Loucy (cell line): ENCODE data around the gene TENM4.

Source experiments
- CTCF ChIP-seq: fragments of 200-600 bp; sonication (generic); conservative IDR thresholded peaks from 2 replicates; pipeline ENCODE4 v1.5.1; 2014; ENCODE audit warnings: mild to moderate bottlenecking, antibody characterized with exemption, low read length
- EZH2phosphoT487 ChIP-seq: fragments of 200-600 bp; IDR thresholded peaks from 2 replicates; pipeline ENCODE4 v1.6.1; 2018; ENCODE audit warnings: antibody characterized with exemption, mild to moderate bottlenecking, moderate library complexity, borderline replicate concordance

DNA sequence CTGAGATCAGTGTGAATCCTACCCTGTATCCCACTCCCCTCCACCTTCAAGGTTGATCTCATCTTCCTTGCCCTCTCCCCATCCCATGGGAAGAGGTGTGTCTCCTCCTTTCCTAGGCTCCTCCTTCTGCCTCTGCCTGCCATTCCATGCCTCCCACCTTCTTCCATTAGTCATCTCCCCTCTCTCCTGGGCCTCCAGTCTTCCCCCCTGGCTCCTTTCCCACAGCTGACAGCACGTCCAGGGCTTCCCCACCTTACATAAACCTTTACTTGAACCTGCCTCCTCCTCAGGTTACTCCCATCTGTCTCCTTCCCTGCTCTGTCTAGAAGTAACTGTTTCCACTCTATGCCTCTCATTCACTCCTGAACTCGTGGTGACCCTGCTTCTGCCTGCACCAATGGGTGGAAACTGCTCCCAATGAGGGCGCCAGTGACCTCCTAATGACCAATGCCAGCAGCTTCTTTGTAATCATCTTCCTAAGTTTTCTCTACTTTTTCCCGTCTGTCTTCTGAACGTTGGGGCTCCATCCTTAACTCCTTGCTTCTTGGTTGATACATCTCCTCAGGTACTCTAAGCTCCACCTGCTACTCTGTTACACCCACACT lies 599.3 kb downstream of the TENM4 start:
- TF ChIP-seq CTCF (no peak), EZH2phosphoT487 (no peak)
